H4 (cell line): ENCODE measurements around the gene MTF2. TPM values are rescaled to one million over a fixed set of nuclear protein-coding genes. Genes with fewer than 3 reads are reported as not detected.

Experiments used
- DNase-seq: peaks from one replicate; pipeline ENCODE4 v3.0.0-alpha.2; 2015; ENCODE audit warnings: low spot score
- total RNA-seq: library from RNA; depleted of rRNA; stranded (reverse); fragments of >200 nt; shearing (Covaris generic); gene quantifications from 2 replicates; pipeline ENCODE4 v1.2.3, GENCODE V29; 2014; rRNA removed

MTF2 gene
- total RNA-seq, 1 experiment from 2014 or later = 12.4 TPM

DNA sequence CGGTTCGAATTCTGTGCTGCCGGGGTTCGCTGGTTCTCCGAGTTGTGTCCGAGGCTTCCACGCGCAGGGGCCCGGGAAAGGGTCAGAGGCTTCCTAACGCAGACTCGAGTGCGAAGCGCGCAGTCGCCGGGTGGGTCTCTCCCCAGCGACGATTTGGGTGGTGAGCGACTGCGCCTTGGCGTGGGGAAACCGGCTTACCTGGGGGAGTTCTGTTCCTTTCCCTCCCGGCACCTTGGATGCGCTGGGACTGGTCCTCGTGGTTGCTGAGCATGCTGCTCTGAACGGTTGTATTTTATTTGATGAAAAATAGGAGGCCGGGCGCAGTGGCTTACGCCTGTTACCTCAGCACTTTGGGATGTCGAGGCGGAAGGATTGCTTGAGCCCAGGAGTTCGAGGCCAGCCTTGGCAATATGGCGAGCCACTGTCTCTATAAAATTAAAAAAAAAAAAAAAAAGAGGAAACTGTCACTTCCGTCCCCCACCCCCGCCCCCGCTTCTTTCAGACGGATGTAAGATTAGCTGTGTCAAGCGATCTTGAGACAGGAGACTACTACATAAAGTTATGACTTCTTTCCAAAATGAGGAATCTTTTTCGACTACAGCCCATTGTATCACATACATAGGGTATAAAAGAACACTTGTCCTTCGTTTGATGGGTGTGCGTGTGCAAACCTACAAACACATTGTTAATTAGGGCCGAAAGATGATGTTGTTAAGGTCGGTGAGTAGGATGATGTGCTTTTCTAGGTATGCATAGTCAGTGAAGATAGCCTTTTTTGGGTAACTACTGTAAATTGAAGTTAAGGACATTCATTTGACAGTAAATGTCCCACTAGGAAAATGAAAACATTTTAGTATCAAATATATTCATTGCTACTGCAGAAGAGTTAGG is 101.9 kb downstream of the MTF2 start, which contains the start of gene CCDC18:
TSS of gene CCDC18 (plus strand) at position 2 of the 891 bp plus-strand sequence. CDS start 2,638 bp downstream, outside the sequence.
- peak; percentile 6 for DNase-seq

DNA sequence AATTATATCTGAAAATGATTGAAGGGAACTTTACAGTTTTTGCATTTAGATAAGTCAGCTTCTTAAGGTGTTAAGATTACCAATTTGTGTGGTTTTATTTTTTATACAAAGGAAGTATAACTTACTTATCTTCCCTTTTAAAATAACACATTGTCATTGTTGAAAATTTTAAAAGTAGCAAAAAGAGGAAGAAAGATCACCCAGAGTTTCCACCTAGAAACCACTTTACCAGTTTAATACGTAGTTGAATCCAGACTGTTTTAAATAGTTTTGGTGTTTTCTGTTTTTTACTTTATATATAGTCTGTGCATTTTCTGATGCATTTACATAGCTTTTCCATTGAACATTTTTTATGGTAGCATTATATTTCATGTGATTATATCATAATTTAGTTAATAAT is 107.6 kb downstream of the MTF2 start:
- DNase-seq = no peak

Other genes with a start within 250 kb of the MTF2 start
- gene RPL5, start 247.2 kb upstream of the MTF2 start, total RNA-seq = 1,286 and 1,398 TPM in 2 replicates
- gene DIPK1A, start 117.8 kb upstream of the MTF2 start, total RNA-seq = 22.2 and 25.7 TPM in 2 replicates
- 31.7 and 36.6 TPM in 2 replicates for gene TMED5, start 101.1 kb downstream of the MTF2 start, total RNA-seq
- gene CCDC18, start 101.4 kb downstream of the MTF2 start, total RNA-seq = 2.3 and 3.3 TPM in 2 replicates